Raji (cell line): ENCODE measurements around the gene SIGLEC6.

ENCODE experiments used
- POLR2A ChIP-seq: IDR thresholded peaks from 2 replicates; pipeline ENCODE4 v1.6.1; 2011; ENCODE audit warnings: low read depth, low read length, control low read depth; ENCODE audit not compliant: insufficient read depth

Gene SIGLEC6

GRCh38 chr19:51473009-51473707 is 58.3 kb downstream of the SIGLEC6 start:
- no peak for TF ChIP-seq POLR2A

GRCh38 chr19:51472607-51473006 is 58.9 kb downstream of the SIGLEC6 start:
- no peak for TF ChIP-seq POLR2A

GRCh38 chr19:51471527-51471926 is 59.9 kb downstream of the SIGLEC6 start:
- TF ChIP-seq POLR2A: no peak

GRCh38 chr19:51470966-51471365 is 60.5 kb downstream of the SIGLEC6 start:
- no peak for TF ChIP-seq POLR2A

- no peak for TF ChIP-seq POLR2A
Observed at GRCh38 chr19:51469629-51470028, 61.8 kb downstream of the SIGLEC6 start.

- no peak for TF ChIP-seq POLR2A
Observed at GRCh38 chr19:51469162-51469561, 62.3 kb downstream of the SIGLEC6 start.

GRCh38 chr19:51468545-51468920 is 62.9 kb downstream of the SIGLEC6 start:
- TF ChIP-seq POLR2A: no peak

- no peak for TF ChIP-seq POLR2A
Observed at GRCh38 chr19:51467864-51468544, 63.5 kb downstream of the SIGLEC6 start.
